ENCODE measurements around the gene SLC25A41.

DNA sequence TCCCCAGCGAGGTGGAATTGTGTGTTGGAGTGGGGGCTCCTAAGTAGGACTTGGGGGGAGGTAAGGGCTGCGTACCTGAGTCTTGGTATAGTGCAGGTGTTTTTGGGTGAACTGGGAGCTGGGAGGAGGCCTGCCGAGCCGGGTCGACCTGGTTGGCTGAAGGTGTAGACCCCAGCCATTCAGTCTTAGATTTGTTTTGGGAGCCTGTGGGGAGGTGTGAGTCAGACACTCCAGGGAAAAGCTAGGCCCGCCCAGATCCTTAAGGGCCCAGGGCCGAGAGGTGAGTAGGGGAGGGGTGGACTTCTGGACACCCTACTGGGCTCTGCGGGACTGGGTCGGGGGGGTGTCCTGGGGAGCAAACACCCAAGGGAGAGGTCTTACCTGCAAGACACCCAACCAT is 31.4 kb upstream of the SLC25A41 start:
- TF ChIP-seq YY1 (IDR thresholded peaks at IDR 0.05; ENCODE audit: insufficient read depth, insufficient replicate concordance, low read depth, low read length), result no peak
- TF ChIP-seq CENPX (CRISPR knock-in tag; IDR thresholded peaks at IDR 0.05), result no peak
- no peak for TF ChIP-seq SRF (IDR thresholded peaks at IDR 0.05; ENCODE audit: low read depth, low read length)
- TF ChIP-seq BHLHE40 (IDR thresholded peaks at IDR 0.05; ENCODE audit: low read length), result no peak
- no peak for TF ChIP-seq ZNF792 (CRISPR knock-in tag; IDR thresholded peaks at IDR 0.05)
- TF ChIP-seq, protein P1, sequence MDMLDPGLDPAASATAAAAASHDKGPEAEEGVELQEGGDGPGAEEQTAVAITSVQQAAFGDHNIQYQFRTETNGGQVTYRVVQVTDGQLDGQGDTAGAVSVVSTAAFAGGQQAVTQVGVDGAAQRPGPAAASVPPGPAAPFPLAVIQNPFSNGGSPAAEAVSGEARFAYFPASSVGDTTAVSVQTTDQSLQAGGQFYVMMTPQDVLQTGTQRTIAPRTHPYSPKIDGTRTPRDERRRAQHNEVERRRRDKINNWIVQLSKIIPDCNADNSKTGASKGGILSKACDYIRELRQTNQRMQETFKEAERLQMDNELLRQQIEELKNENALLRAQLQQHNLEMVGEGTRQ (IDR thresholded peaks at IDR 0.05; ENCODE audit: low read depth, low read length), result no peak
- TF ChIP-seq, protein P1 (CRISPR knock-in tag; IDR thresholded peaks at IDR 0.05; ENCODE audit: borderline replicate concordance), result no peak
- TF ChIP-seq, protein P2, sequence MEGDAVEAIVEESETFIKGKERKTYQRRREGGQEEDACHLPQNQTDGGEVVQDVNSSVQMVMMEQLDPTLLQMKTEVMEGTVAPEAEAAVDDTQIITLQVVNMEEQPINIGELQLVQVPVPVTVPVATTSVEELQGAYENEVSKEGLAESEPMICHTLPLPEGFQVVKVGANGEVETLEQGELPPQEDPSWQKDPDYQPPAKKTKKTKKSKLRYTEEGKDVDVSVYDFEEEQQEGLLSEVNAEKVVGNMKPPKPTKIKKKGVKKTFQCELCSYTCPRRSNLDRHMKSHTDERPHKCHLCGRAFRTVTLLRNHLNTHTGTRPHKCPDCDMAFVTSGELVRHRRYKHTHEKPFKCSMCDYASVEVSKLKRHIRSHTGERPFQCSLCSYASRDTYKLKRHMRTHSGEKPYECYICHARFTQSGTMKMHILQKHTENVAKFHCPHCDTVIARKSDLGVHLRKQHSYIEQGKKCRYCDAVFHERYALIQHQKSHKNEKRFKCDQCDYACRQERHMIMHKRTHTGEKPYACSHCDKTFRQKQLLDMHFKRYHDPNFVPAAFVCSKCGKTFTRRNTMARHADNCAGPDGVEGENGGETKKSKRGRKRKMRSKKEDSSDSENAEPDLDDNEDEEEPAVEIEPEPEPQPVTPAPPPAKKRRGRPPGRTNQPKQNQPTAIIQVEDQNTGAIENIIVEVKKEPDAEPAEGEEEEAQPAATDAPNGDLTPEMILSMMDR (CRISPR knock-in tag; IDR thresholded peaks at IDR 0.05), result no peak

Measured in HepG2 (cell line).